Suppressor macrophage treated with lipopolysaccharide for 4 hours (primary cell): ENCODE measurements around the gene ABCF2.

Source experiments
- DNase-seq: peaks from one replicate; pipeline ENCODE4 v3.0.0-alpha.2; 2020

The ABCF2 gene

GRCh38 chr7:151240942-151241754 lies 14.1 kb upstream of the ABCF2 start:
- DNase-seq: no peak

GRCh38 chr7:151240536-151240935 lies 13.5 kb upstream of the ABCF2 start:
- no peak for DNase-seq

- DNase-seq: no peak
These were observed 12.9 kb upstream of the ABCF2 start for GRCh38 chr7:151239837-151240459.

DNA sequence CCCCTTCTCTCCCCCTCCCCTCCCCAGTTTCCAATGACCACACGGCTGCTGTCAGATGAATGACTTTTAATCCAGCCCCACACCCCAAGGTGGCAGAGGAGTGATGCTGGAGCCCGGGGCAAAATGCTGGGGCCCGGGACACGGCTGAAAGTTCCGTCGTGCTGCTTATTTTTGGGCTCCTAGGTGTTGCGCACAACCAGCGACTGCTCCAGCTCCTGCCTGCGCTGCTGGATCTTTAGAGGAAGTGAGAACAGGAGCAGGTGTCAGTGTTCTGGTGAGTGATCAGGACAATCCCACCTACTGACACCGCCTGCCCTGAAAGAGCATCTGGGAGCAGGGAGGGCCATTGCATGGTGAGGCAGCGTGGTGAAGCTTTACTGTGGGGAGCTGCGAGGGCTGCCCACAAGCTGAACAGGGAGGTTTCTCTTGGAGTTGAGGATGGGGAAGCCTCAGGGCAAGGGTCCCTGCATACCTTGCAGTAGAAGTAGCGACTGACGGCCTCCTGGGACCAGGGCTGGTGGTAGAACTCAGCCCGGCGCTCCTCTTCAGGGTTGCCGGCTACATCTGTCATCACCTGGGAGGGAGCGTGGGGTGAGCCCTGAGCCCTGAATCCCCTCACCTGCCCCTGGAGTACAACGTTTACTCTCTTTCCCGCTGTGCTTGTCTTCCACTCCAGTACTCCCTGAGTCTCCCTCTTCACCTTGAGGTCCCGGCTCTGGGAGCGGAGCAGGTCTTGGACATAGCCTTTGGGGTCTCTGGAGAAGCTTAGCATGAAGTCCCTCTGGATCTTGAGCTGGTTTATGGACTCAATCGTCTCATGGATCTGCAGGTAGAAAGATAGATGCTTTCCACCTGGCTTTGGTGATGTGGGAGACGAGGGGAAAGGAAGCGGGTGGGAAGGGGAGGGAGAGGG lies 12.2 kb upstream of the ABCF2 start:
- DNase-seq: no peak

DNA sequence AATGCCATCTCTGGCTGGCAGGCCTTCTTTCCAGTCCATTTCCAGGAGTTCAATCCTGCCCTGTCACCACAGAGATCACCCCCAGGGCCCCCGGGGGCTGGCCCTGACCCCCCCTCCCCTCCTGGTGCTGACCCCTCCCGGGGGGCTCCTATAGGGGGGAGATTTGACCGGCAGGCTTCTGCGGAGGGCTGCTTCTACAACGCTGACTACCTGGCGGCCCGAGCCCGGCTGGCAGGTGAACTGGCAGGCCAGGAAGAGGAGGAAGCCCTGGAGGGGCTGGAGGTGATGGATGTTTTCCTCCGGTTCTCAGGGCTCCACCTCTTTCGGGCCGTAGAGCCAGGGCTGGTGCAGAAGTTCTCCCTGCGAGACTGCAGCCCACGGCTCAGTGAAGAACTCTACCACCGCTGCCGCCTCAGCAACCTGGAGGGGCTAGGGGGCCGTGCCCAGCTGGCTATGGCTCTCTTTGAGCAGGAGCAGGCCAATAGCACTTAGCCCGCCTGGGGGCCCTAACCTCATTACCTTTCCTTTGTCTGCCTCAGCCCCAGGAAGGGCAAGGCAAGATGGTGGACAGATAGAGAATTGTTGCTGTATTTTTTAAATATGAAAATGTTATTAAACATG lies 11.3 kb upstream of the ABCF2 start:
- DNase-seq: no peak

- no peak for DNase-seq
These were observed 10.5 kb upstream of the ABCF2 start for GRCh38 chr7:151237244-151238189.

GRCh38 chr7:151236406-151236805 lies 9.4 kb upstream of the ABCF2 start:
- DNase-seq: no peak

DNA sequence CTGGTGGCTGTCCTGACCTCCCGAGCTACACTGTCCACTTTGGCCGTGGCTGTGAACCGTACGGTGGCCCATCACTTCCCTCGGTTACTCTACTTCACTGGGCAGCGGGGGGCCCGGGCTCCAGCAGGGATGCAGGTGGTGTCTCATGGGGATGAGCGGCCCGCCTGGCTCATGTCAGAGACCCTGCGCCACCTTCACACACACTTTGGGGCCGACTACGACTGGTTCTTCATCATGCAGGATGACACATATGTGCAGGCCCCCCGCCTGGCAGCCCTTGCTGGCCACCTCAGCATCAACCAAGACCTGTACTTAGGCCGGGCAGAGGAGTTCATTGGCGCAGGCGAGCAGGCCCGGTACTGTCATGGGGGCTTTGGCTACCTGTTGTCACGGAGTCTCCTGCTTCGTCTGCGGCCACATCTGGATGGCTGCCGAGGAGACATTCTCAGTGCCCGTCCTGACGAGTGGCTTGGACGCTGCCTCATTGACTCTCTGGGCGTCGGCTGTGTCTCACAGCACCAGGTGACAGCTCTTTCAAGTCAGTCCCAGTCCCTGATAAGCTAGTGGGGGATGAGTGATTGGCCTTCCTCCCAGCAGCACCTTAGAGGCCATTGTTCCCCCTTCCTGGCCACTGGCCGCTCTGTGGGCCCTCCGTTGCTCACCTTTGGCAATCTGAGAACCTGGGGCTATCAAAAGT lies 8.2 kb upstream of the ABCF2 start:
- DNase-seq: no peak

DNA sequence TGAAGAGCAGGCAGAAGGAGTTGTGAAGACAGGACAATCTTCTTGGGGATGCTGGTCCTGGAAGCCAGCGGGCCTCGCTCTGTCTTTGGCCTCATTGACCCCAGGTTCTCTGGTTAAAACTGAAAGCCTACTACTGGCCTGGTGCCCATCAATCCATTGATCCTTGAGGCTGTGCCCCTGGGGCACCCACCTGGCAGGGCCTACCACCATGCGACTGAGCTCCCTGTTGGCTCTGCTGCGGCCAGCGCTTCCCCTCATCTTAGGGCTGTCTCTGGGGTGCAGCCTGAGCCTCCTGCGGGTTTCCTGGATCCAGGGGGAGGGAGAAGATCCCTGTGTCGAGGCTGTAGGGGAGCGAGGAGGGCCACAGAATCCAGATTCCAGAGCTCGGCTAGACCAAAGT lies 6.8 kb upstream of the ABCF2 start:
- no peak for DNase-seq

- DNase-seq: peak; percentile 75
These were observed 6.1 kb upstream of the ABCF2 start for GRCh38 chr7:151232917-151233701.

DNA sequence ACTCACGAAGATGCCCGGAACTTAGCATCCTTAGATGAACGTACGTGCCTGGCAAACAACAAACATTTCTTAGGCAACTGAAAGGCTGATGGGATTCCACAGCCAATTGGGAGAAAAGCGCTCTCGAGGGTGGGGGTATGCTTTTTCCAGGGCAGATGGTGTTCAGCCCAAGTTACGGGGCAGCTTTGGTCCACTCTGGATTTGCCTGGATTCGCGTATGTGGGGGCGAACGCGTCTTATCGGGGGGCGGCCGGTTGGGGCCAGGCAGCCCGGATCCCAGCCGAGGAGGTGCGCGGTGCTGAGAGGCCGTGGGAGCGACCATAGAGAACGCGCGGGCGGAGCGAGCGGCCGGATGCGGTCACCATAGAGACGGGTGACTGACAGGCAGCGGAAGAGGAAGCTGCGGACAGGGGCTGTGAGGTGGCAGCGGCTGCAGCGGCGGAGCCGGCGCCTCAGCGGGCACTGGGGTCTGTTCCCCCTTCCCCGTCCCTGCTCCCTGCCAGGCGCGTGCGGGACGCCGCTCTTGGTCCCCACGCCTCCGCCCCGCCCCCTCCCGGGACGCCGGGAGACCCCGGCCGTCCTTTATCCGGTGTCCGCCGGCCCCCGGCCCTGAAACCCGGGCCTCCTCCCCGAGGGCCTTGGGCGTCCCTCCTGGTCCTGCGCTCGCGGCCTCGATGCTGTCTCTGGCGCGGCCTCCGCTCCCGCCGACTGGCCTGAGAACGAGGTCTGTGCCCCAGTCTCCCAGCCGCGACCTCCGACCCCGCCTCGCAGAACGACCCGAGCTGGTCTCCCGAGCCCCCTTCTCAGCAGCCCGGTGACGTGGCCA lies 5.3 kb upstream of the ABCF2 start, which contains the start of gene CHPF2:
CHPF2 (plus strand) TSS at position 393 of the 826 bp plus-strand sequence. CDS start 1,529 bp downstream, outside the sequence.
- DNase-seq: peak; percentile 92

GRCh38 chr7:151231080-151231479 lies 4.1 kb upstream of the ABCF2 start:
- no peak for DNase-seq

GRCh38 chr7:151229249-151229648 lies 2.2 kb upstream of the ABCF2 start:
- no peak for DNase-seq

- no peak for DNase-seq
These were observed 1.2 kb upstream of the ABCF2 start for GRCh38 chr7:151228024-151228866.

DNA sequence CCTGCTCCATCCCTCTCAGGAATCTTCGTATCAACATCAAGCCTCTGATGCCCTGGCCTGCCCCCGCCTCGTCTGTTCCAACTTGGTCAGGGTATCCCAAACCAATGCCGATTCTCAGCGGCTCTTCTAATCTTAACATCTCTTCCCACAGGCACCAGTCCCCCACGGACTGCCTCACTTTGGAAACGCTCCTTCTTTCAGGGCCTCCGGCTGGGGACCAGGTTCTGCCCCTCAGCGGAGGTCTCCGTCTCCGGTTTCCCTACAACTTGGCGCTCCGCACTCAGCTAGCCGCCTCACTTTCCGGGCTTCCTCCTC lies 488 bp downstream of the ABCF2 start:
- DNase-seq: no peak

DNA sequence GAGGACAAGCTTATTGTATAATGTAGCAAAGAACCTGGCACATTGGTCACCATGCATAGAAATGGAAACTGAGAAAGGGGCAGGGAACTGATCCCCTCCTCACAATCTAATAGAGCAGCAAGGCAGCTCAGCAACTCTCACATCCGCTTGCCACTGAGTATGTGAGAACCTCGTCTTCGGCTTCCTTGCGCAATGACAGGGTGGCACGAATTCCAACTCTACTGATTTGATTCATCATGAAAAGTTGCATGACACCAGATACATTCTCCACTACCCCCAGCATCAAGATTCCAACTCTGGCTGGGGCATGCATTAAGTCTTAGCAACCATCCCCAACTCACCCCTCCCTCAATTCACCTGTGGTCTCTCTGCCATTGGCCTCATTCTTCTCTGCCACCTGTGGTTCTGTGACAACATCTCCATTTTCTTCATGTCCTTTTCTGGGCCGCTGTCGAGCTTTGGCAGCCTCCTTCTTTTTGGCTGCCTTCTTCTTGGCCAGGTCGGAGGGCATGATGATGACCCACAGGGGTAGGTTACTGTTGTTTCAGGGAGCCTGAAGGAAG lies 976 bp downstream of the ABCF2 start:
- peak; percentile 76 for DNase-seq

- no peak for DNase-seq
These were observed 3.3 kb downstream of the ABCF2 start for GRCh38 chr7:151223728-151224127.

DNA sequence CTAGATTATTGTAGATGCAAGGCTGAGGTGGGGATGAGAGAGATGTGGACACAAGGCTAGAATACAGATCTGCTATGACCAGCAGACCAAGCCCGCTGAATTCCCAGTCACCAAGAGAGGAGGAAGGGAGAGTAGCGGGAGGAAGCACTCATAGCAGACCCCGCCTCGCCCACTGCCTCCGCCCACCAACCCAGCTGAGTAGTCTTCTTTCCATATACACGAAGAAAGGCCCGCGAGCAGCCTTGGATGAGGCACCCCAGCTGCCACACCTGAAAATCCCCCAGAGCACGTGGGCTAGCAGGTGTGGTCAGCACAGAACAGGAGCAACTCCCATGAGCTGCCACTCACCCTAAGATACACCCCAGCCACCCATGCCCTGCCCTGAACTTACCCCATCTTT lies 8.8 kb downstream of the ABCF2 start:
- DNase-seq: no peak
